GM12878 (cell line): ENCODE data around the gene ZNF429.

Source experiments
- CEBPB ChIP-seq, 2 experiments: fragments of 150-350 bp in 1 of 2; IDR thresholded peaks; 2 replicates each; pipeline ENCODE4 v1.6.1; 2012 to 2014; ENCODE audit warnings: low read depth in 2 of 2, low read length in 2 of 2, borderline replicate concordance in 1 of 2, inconsistent platforms in 1 of 2
- CEBPZ ChIP-seq: fragments of 150-350 bp; IDR thresholded peaks from 2 replicates; pipeline ENCODE4 v1.6.1; 2016; ENCODE audit warnings: low read depth, low read length
- EZH2 ChIP-seq: IDR thresholded peaks from 2 replicates; pipeline ENCODE4 v1.6.1; 2012; ENCODE audit warnings: low read depth, mild to moderate bottlenecking, control low read depth, inconsistent platforms, low read length, borderline replicate concordance; ENCODE audit not compliant: control insufficient read depth
- POLR2AphosphoS5 ChIP-seq: IDR thresholded peaks from 2 replicates; pipeline ENCODE4 v1.6.1; 2011; ENCODE audit warnings: mild to moderate bottlenecking, low read length, inconsistent platforms
- REST ChIP-seq: IDR thresholded peaks from 2 replicates; pipeline ENCODE4 v1.6.1; 2012; ENCODE audit warnings: mild to moderate bottlenecking, low read depth, low read length
- RFX5 ChIP-seq: IDR thresholded peaks from 2 replicates; pipeline ENCODE4 v1.6.1; 2011; ENCODE audit warnings: low read depth, low read length, improper control_type of control experiment
- USF2 ChIP-seq: IDR thresholded peaks from 2 replicates; pipeline ENCODE4 v1.6.1; 2011; ENCODE audit warnings: low read depth, low read length, improper control_type of control experiment, borderline replicate concordance
- TF ChIP-seq, protein P1 (sequence below), 3 experiments: IDR thresholded peaks in 2 of 3; conservative IDR thresholded peaks in 1 of 3; 2 replicates each; pipeline ENCODE4 v1.5.1; 2011; ENCODE audit warnings: low read depth in 3 of 3, low read length in 3 of 3, mild to moderate bottlenecking in 3 of 3, control low read depth in 2 of 3, moderate library complexity in 2 of 3, inconsistent platforms in 1 of 3, mixed read lengths in 1 of 3; ENCODE audit not compliant: control insufficient read depth in 2 of 3, insufficient read depth in 1 of 3; ENCODE audit errors: extremely low read depth in 1 of 3
- TF ChIP-seq, protein P2 (sequence below): IDR thresholded peaks from 2 replicates; pipeline ENCODE4 v1.6.1; 2012; ENCODE audit warnings: low read depth, low read length, improper control_type of control experiment
- TF ChIP-seq, protein P3 (sequence below): IDR thresholded peaks from 2 replicates; pipeline ENCODE4 v1.6.1; 2011; ENCODE audit warnings: borderline replicate concordance, low read depth, mild to moderate bottlenecking, moderate library complexity, mixed read lengths, low read length; ENCODE audit not compliant: insufficient read depth; ENCODE audit errors: extremely low read length

GRCh38 chr19:21472507-21472906, 32.9 kb upstream of the ZNF429 start:
- TF ChIP-seq REST (no peak), USF2 (no peak), CEBPB (IDR thresholded peaks at IDR 0.05; ENCODE audit: borderline replicate concordance in 1 of 2, low read depth in 2 of 2, low read length in 2 of 2) (no peak), EZH2 (no peak), POLR2AphosphoS5 (no peak), CEBPZ (no peak), RFX5 (no peak)
- TF ChIP-seq, protein P1, sequence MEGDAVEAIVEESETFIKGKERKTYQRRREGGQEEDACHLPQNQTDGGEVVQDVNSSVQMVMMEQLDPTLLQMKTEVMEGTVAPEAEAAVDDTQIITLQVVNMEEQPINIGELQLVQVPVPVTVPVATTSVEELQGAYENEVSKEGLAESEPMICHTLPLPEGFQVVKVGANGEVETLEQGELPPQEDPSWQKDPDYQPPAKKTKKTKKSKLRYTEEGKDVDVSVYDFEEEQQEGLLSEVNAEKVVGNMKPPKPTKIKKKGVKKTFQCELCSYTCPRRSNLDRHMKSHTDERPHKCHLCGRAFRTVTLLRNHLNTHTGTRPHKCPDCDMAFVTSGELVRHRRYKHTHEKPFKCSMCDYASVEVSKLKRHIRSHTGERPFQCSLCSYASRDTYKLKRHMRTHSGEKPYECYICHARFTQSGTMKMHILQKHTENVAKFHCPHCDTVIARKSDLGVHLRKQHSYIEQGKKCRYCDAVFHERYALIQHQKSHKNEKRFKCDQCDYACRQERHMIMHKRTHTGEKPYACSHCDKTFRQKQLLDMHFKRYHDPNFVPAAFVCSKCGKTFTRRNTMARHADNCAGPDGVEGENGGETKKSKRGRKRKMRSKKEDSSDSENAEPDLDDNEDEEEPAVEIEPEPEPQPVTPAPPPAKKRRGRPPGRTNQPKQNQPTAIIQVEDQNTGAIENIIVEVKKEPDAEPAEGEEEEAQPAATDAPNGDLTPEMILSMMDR (IDR thresholded peaks at IDR 0.05 in 2 of 3, conservative IDR thresholded peaks at IDR 0.05 in 1 of 3; ENCODE audit: control insufficient read depth in 2 of 3, extremely low read depth in 1 of 3, insufficient read depth in 1 of 3, low read depth in 3 of 3, low read length in 3 of 3) = no peak
- TF ChIP-seq, protein P2, sequence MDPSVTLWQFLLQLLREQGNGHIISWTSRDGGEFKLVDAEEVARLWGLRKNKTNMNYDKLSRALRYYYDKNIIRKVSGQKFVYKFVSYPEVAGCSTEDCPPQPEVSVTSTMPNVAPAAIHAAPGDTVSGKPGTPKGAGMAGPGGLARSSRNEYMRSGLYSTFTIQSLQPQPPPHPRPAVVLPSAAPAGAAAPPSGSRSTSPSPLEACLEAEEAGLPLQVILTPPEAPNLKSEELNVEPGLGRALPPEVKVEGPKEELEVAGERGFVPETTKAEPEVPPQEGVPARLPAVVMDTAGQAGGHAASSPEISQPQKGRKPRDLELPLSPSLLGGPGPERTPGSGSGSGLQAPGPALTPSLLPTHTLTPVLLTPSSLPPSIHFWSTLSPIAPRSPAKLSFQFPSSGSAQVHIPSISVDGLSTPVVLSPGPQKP = no peak
- TF ChIP-seq, protein P3, sequence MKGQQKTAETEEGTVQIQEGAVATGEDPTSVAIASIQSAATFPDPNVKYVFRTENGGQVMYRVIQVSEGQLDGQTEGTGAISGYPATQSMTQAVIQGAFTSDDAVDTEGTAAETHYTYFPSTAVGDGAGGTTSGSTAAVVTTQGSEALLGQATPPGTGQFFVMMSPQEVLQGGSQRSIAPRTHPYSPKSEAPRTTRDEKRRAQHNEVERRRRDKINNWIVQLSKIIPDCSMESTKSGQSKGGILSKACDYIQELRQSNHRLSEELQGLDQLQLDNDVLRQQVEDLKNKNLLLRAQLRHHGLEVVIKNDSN = no peak
